Stimulated activated CD8-positive, alpha-beta memory T cell treated with anti-CD3 and anti-CD28 coated beads, Interleukin-2, amount 100 ng/mL, for 1 hour (primary cell): ENCODE data around the gene OR3A2.
"Not testable (repeated sequence)": the region's sequence is repeated elsewhere in the genome, so short reads cannot be mapped to it uniquely, and the experiment has no call there.

Experiments used
- DNase-seq, 2 donors: peaks; one replicate each; pipeline ENCODE4 v3.0.0-alpha.2; 2020; ENCODE audit warnings: low read depth in 2 of 2

Gene OR3A2

GRCh38 chr17:3385869-3386816, at the start of gene OR3A2:
TSS of gene OR3A2 (minus strand) at chr17:3386308.
- DNase-seq: no peak

DNA sequence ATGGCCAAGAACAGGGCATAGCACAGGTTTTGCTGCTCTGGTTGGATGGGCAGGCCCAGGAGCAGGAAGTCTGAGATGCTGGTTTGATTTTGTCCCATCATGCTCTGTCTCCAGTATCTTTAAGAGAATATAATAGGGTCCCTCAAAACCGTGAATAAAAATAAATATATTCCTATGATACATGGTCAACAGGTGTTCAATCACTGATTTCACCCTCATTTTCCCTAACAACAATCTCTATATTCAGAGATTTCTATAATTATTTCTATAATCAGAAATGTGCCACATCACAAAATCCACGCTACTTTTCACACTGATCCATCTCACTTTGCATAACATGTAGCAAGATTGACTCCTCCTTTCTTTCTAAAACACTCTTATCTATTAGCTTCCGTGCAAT, 47.6 kb upstream of the OR3A2 start, which contains the start of gene OR1E2:
Gene OR1E2 (minus strand): TSS at position 101 of the 400 bp plus-strand sequence. CDS start 0 bp downstream, at position 101.
- no peak for DNase-seq

GRCh38 chr17:3433215-3433614, 47.1 kb upstream of the OR3A2 start:
- DNase-seq: not testable (repeated sequence)

DNA sequence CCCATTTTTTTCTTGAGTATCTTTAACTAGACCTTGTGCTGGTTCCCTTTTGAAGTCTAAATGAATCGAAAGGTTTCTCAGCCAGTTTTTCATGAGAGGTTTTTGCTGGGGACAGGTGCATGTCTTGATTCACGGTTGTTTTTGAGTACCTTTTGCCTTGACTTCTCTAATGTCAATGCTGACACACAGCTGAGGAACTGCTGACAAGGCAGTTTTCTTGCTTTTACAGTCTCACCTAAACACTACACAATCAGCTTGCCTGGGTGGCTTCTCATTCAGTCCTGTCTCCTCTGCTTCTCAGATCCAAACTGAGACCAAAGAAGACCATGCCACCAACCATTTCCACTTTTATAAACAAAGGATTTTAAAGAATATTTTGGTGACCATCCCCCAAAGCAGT, 32.1 kb upstream of the OR3A2 start:
- no peak for DNase-seq

- DNase-seq: no peak
Observed at GRCh38 chr17:3415610-3416009, 29.5 kb upstream of the OR3A2 start.

DNA sequence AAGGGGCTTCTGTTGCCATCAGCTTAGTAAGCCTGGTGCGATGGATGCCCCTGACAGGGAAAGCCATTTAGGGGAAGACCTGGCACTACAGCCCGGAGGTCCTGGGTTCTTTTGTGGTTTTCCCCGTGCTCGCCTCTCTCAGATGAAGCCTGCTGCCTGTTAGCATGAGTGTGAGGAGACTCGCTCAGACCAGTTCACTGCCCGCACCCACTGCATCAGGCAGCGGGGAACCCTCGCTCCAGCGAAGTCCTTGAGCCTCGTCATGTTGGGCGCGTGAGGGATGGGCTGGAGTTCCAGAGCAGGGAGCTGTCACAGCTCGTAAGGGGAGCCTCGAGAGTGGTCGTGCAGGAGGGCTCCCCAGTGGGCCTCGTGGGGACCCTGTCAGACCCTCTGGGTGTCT, 26.1 kb upstream of the OR3A2 start:
- DNase-seq: not testable (repeated sequence)

DNA sequence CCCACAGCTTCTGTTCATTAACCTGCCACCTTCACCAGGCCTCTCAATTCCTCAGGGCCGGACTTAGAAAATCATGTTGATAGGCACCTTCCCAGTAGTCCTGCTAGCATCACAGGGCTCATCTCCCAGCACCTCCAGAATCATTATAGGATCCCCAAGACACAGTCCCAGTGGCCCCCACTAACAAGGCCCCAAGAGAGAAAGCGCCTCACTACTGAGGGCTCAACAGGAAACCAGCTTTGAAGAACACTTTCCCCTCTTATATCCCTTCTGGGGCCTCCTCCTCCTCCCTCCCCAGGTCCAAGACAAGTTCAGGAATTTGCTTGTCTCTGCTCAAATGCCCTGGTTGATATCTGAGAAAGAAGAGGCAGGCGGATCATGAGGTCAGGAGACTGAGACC, 25.0 kb upstream of the OR3A2 start, which contains the start of gene OR3A3:
Gene OR3A3 (plus strand): TSS at position 301 of the 400 bp plus-strand sequence.
- DNase-seq: no peak

DNA sequence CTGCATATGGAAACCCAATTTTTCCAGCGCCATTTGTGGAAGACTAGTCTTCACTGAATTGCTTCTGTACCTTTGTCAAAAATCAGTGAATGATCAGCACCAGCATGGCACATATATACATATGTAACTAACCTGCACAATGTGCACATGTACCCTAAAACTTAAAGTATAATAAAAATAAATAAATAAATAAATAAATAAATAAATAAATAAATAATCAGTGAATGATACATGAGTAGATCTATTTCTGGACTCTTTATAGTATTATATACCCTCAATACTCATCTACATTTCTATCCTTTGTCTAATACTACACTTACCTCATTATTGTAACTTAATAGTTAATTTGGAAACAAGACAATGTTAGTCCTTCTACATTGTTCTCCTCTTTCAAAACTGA, 17.7 kb upstream of the OR3A2 start:
- DNase-seq: not testable (repeated sequence)

DNA sequence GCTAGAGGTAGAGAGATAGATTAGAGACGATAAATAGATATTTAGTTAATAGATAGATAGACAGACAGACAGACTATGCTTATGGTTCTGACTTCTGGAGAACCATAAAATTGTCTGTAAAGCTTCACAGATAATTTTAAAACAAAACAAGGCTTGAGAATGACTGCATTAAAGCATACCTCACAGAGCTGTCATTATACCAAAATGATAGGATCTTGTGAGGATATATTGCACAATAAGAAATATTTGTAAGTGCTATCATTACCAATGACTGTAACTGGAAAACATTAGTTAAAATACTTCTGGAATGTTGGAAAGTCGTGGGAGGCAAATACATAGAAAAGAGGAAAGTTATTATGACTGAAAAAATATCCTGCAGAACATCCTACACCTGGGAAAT, 15.7 kb upstream of the OR3A2 start:
- no peak for DNase-seq

GRCh38 chr17:3400055-3400454, 13.9 kb upstream of the OR3A2 start:
- DNase-seq: no peak

- no peak for DNase-seq
Observed at GRCh38 chr17:3398310-3398709, 12.2 kb upstream of the OR3A2 start, which contains the start of gene OR1E1. TSS of gene OR1E1 (minus strand) at chr17:3398410. CDS start at chr17:3398410, 0 bp downstream.

DNA sequence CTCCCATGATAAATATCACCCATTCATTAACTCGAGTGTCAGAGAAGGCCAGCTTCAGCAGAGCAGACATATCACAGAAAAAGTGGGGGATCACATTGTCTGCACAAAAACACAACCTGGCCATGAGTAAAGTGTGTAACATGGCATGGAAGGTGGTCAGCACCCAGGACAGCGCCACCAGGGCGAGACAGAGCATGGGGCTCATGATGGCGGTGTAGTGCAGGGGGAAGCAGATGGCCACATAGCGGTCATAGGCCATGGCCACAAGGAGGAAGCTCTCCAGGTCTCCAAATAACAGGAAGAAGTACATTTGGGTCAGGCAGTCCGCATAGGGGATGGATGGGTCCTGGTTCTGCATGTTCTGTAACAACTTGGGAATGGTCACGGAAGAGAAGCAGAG, 11.7 kb upstream of the OR3A2 start:
- not testable (repeated sequence) for DNase-seq

DNA sequence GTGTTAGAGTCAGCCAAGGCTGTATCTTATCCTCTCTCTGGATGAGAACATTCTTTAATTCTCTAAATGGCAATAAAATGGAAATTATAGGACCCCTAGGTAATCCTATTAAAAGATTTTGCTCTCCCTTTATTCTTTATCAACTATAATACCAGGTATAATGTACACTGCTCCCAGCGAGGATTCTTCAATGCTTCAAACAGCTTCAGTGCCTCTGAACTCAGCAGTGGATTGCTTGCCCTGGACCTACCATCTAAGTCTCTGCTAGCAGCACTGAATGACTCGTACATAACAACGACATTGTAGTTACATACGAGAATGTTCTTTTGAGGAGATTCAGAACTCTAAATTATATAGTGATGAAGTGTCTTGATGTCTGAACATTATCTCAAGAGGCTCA, 3.7 kb upstream of the OR3A2 start:
- DNase-seq: no peak

GRCh38 chr17:3381957-3382356, 4.2 kb downstream of the OR3A2 start:
- DNase-seq: no peak

- DNase-seq: no peak
Observed at GRCh38 chr17:3378321-3378720, 7.8 kb downstream of the OR3A2 start.

GRCh38 chr17:3371167-3371566, 14.9 kb downstream of the OR3A2 start:
- not testable (repeated sequence) for DNase-seq

DNA sequence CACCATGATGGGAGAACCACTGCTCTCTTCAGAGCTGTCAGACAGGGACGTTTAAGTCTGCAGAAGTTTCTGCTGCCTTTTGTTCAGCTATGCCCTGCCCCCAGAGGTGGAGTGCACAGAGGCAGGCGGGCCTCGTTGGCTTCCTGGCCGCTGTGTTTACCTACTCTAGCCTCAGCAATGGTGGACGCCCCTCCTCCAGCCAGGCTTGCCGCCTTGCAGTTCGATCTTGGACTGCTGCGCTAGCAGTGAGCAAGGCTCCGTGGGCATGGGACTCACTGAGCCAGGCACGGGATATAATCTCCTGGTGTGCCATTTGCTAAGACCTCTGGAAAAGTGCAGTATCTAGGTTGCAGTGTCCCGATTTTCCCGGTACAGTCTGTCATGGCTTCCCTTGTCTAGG, 43.3 kb downstream of the OR3A2 start:
- DNase-seq: not testable (repeated sequence)

DNA sequence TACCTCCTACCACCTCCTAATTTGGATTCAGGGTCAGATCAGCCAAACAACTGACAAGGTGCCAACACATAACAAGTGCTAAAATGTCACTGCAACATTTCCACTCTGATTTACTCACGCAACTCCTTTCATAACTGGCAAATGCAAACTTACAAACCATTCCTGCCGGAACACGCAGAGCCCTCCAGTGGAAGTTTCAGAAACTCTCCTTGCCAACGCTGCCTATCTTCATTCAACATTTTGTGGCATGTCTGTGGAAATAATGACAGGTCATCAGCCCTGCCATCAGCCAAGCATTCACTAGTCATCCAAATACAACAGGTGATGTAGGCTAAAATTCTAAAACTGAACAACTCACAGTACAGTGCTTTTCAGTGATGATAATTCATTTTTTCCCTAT, 50.2 kb downstream of the OR3A2 start:
- DNase-seq: no peak

- no peak for DNase-seq
Observed at GRCh38 chr17:3318336-3318735, 67.8 kb downstream of the OR3A2 start.

GRCh38 chr17:3316836-3317235, 69.3 kb downstream of the OR3A2 start:
- no peak for DNase-seq

DNA sequence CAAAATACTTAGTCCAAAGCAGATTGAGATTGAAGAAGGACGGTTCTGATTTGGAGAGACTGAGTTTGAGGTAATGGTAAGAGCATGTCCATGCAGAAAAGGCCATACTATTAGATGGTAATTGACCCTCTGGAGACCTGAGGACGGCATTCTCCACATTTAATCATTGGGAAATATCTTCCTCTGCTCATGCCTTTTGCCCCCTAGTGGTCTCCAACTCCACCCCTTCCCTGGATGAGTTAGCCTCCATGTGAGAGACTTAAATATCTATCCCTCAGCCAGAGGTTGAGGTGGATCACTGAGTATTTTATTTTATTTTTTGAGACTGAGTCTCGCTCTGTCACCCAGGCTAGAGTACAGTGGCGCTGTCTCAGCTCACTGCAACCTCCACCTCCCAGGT, 77.5 kb downstream of the OR3A2 start:
- DNase-seq: no peak

GRCh38 chr17:3298260-3298659, 87.8 kb downstream of the OR3A2 start, which contains the start of gene OR3A1:
TSS of gene OR3A1 (minus strand) at chr17:3298360. CDS start at chr17:3292582, 5,778 bp downstream.
- no peak for DNase-seq

- no peak for DNase-seq
Observed at GRCh38 chr17:3295632-3296031, 90.5 kb downstream of the OR3A2 start.
